Measurements from ENCODE around the gene TGM5.

Gene TGM5

GRCh38 chr15:43190178-43190577, 76.5 kb downstream of the TGM5 start:
- DNase-seq (ENCODE audit: low read depth) = no peak

GRCh38 chr15:43189296-43189695, 77.4 kb downstream of the TGM5 start:
- no peak for DNase-seq (ENCODE audit: low read depth)

GRCh38 chr15:43187544-43188155, 79.1 kb downstream of the TGM5 start:
- DNase-seq (ENCODE audit: low read depth) = no peak

DNA sequence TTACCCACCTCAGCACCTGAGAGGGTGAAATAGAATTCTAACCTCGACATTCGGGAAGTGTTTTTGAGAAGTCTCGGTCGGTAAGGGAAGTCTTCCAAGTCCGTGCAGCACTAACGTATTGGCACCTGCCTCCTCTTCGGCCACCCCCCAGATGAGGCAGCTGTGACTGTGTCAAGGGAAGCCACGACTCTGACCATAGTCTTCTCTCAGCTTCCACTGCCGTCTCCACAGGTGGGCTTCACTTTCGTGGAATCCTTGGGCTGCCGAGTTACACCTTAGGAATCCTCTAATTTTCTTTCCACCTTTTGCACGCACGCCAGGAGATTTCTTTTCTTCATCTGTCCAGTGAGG, 80.8 kb downstream of the TGM5 start:
- no peak for DNase-seq (ENCODE audit: low read depth)

- peak; percentile 76 for DNase-seq (ENCODE audit: low read depth)
Measured at GRCh38 chr15:43185157-43186002, 81.3 kb downstream of the TGM5 start, which contains the start of gene CCNDBP1. Gene CCNDBP1 (plus strand): TSS chr15:43185403. CDS start chr15:43185499, 96 bp downstream.

GRCh38 chr15:43184407-43185124, 82.2 kb downstream of the TGM5 start:
- DNase-seq (ENCODE audit: low read depth) = no peak

DNA sequence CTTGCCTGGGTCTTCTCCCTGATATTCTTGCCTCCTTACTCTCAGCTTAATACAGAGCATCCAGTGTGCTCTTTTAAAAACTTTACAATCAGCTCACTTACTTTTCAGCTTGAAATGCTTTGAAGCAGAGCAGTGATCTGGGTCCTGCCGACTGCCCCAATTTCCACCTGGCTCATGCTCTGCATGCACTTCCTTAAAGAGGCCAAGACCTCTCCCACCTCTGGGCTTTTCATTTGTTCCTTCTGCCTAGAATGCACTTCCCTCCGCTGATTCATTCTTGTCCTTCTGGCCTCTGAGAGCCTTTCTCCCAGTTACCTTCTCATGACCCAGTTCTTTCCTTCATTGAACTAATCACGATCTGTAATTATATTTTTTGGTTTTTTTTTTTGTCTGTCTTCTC, 83.5 kb downstream of the TGM5 start:
- DNase-seq (ENCODE audit: low read depth) = no peak
